Thoracic aorta (tissue), 2 donors: ENCODE measurements around the gene PHEX. TPM values are rescaled to one million over a fixed set of nuclear protein-coding genes. Genes with fewer than 3 reads are reported as not detected.

Source experiments
- ATAC-seq: fragments of 150-250 bp; one replicate; pipeline ENCODE4 v1.8.0; 2017; ENCODE audit warnings: low read depth; ENCODE audit not compliant: insufficient number of reproducible peaks, low FRiP score
- DNase-seq: peaks from one replicate; pipeline ENCODE4 v3.0.0-alpha.2; 2020; ENCODE audit warnings: low spot score
- H3K27ac ChIP-seq, 2 donors: fragments of 200-600 bp; sonication (generic); 1 replicate in 1 of 2; 2 replicates in 1 of 2; pipeline ENCODE4 v1.5.1; 2016; ENCODE audit warnings: mild to moderate bottlenecking in 2 of 2, moderate library complexity in 2 of 2
- H3K27me3 ChIP-seq: fragments of 200-600 bp; sonication (generic); replicated peaks from 2 replicates; pipeline ENCODE4 v1.6.0; 2016; ENCODE audit warnings: mild to moderate bottlenecking; ENCODE audit not compliant: insufficient read depth
- H3K36me3 ChIP-seq: fragments of 200-600 bp; sonication (generic); one replicate; pipeline ENCODE4 v1.5.1; 2016
- H3K4me1 ChIP-seq, 2 donors: fragments of 200-600 bp; sonication (generic); 1 replicate in 1 of 2; 2 replicates in 1 of 2; pipeline versions ENCODE4 v1.5.1 to v1.6.0; 2016; ENCODE audit warnings: low read depth in 2 of 2, mild to moderate bottlenecking in 1 of 2; ENCODE audit not compliant: control insufficient read depth in 1 of 2
- H3K4me3 ChIP-seq: fragments of 200-600 bp; sonication (generic); 2 replicates; pipeline ENCODE4 v1.5.1; 2016; ENCODE audit warnings: mild to moderate bottlenecking
- H3K9me3 ChIP-seq: fragments of 200-600 bp; sonication (generic); 2 replicates; pipeline ENCODE4 v1.5.1; 2016
- CTCF ChIP-seq: fragments of 200-600 bp; sonication (generic); IDR thresholded peaks from one replicate; pipeline ENCODE4 v1.5.1; 2019; ENCODE audit warnings: antibody characterized with exemption
- total RNA-seq, 2 donors: library from RNA; depleted of rRNA; stranded (reverse); fragments of >200 nt; gene quantifications; one replicate each; pipeline versions ENCODE4 v1.1.0 to v1.2.3, GENCODE V29; 2016

PHEX gene
- total RNA-seq, 2 donors from 2014 or later, result 0.35 to 0.68 TPM

GRCh38 chrX:22177950-22178515 is 145.9 kb downstream of the PHEX start:
- TF ChIP-seq CTCF, result no peak
- Histone ChIP-seq H3K4me1 (no peaks in the 10 kb centered on the region), H3K36me3 (no peaks in the 10 kb centered on the region), H3K27me3 (no peaks in the 10 kb centered on the region), H3K9me3 (no peaks in the 10 kb centered on the region), H3K27ac (no peak overlapping the region), H3K4me3 (no peak overlapping the region)
- DNase-seq, result no peak
- no peak for ATAC-seq

GRCh38 chrX:22184096-22184495 is 152.0 kb downstream of the PHEX start:
- H3K4me3 ChIP-seq, result no peak overlapping the region
- no peaks in the 10 kb centered on the region for H3K9me3 ChIP-seq
- ATAC-seq (no peak), DNase-seq (no peak)
- H3K36me3 ChIP-seq, result no peaks in the 10 kb centered on the region
- H3K4me1 ChIP-seq, result no peaks in the 10 kb centered on the region
- H3K27me3 ChIP-seq, result no peaks in the 10 kb centered on the region
- no peak for TF ChIP-seq CTCF
- no peak overlapping the region for H3K27ac ChIP-seq

- no peak for TF ChIP-seq CTCF
- ATAC-seq (no peak), DNase-seq (no peak)
- Histone ChIP-seq H3K4me1 (no peaks in the 10 kb centered on the region), H3K9me3 (no peaks in the 10 kb centered on the region), H3K36me3 (no peaks in the 10 kb centered on the region), H3K27me3 (no peaks in the 10 kb centered on the region), H3K4me3 (no peak overlapping the region), H3K27ac (no peak overlapping the region)
Measured at GRCh38 chrX:22186165-22186564, 154.0 kb downstream of the PHEX start.

- peak; percentile 67 for TF ChIP-seq CTCF
- H3K27me3 ChIP-seq, result no peaks in the 10 kb centered on the region
- peak overlapping the region; percentile 33 for H3K4me3 ChIP-seq
- H3K36me3 ChIP-seq, result no peaks in the 10 kb centered on the region
- no peak overlapping the region for H3K27ac ChIP-seq
- no peaks in the 10 kb centered on the region for H3K9me3 ChIP-seq
- peak; percentile 2 for DNase-seq
- ATAC-seq, result no peak
- H3K4me1 ChIP-seq, result no peaks in the 10 kb centered on the region
Measured at GRCh38 chrX:22192419-22193060, 160.4 kb downstream of the PHEX start.

- Histone ChIP-seq H3K4me3 (no peak overlapping the region), H3K36me3 (no peaks in the 10 kb centered on the region), H3K27me3 (no peaks in the 10 kb centered on the region), H3K4me1 (no peaks in the 10 kb centered on the region), H3K27ac (no peak overlapping the region), H3K9me3 (no peaks in the 10 kb centered on the region)
- TF ChIP-seq CTCF, result no peak
- ATAC-seq, result no peak
- DNase-seq, result no peak
Measured at GRCh38 chrX:22193851-22194659, 161.9 kb downstream of the PHEX start.
